ENCODE data around the gene AGMO.

Gene AGMO

DNA sequence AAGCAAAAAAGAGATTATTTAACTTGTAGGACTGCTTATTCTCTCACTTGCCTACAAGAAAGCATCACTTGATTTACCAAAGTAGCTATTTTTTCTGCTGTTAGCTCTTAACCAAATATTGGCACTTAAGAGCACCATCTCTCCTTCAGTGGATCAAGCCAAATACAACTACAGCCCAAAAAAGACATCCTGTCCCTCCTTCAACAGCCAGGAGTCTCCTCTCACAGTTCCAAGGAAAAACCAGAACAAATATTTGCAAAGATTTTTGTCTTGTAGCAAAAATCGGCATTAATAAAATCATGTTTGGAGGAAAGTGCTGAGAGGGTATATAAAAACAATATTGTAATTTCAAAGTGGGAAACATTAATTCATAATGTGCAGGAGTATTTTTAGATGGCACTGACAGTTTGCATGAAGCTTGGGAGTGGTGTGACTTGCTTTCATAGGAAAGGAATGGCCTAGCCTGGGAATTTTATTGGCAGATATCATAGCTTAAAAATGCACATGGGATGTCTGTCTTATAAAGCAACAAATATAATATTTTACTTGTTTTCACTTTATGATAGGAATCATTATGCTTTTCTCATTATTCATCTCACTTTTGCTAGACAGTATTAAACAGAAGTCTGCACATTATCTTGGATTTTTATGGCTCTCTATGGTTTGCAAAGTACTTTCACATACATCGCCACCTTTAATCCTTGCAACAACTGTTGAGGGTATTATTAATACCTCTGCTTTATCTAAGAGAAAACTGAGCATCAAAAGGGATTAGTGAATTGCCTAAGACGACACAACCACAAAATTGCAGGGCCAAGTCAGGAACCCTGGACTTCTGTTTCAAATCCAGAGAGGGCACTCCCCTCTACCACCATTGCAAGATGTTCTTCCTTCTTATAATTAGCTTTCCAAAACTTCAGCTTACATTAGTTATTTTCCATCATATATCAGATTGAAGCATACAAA is 103.5 kb downstream of the AGMO start:
- no peak overlapping the region for H3K9ac ChIP-seq (ENCODE audit: low read length in 5 of 5)
- H3K4me1 ChIP-seq (ENCODE audit: control insufficient read depth in 5 of 5, insufficient read depth in 5 of 5, low read length in 5 of 5) = peaks cover 0 to 8% (median 5%) of the 10 kb centered on the region in 5 donors
- no peaks in the 10 kb centered on the region for H3K36me3 ChIP-seq (ENCODE audit: control insufficient read depth in 5 of 5, insufficient read depth in 5 of 5, low read length in 5 of 5)
- no peaks in the 10 kb centered on the region for H3K9me3 ChIP-seq (ENCODE audit: control insufficient read depth in 5 of 5, low read length in 5 of 5)
- peak overlapping the region; percentile 33 for H3K27ac ChIP-seq (ENCODE audit: low read depth, low read length)
- no peaks in the 10 kb centered on the region for H3K27me3 ChIP-seq (ENCODE audit: control insufficient read depth in 5 of 5, insufficient read depth in 4 of 5, low read length in 5 of 5)
- no peak overlapping the region for H3K4me3 ChIP-seq (ENCODE audit: low read depth in 1 of 5, low read length in 5 of 5)

GRCh38 chr7:15452670-15453069 is 109.1 kb downstream of the AGMO start:
- no peaks in the 10 kb centered on the region for H3K9me3 ChIP-seq (ENCODE audit: control insufficient read depth in 5 of 5, low read length in 5 of 5)
- no peaks in the 10 kb centered on the region for H3K27me3 ChIP-seq (ENCODE audit: control insufficient read depth in 5 of 5, insufficient read depth in 4 of 5, low read length in 5 of 5)
- no peak overlapping the region for H3K4me3 ChIP-seq (ENCODE audit: low read depth in 1 of 5, low read length in 5 of 5)
- H3K9ac ChIP-seq (ENCODE audit: low read length in 5 of 5) = no peak overlapping the region
- no peaks in the 10 kb centered on the region for H3K36me3 ChIP-seq (ENCODE audit: control insufficient read depth in 5 of 5, insufficient read depth in 5 of 5, low read length in 5 of 5)
- H3K4me1 ChIP-seq (ENCODE audit: control insufficient read depth in 5 of 5, insufficient read depth in 5 of 5, low read length in 5 of 5) = no peaks in the 10 kb centered on the region
- H3K27ac ChIP-seq (ENCODE audit: low read depth, low read length) = no peak overlapping the region

GRCh38 chr7:15446722-15447121 is 115.1 kb downstream of the AGMO start:
- Histone ChIP-seq H3K27me3 (ENCODE audit: control insufficient read depth in 5 of 5, insufficient read depth in 4 of 5, low read length in 5 of 5) (no peaks in the 10 kb centered on the region), H3K4me1 (ENCODE audit: control insufficient read depth in 5 of 5, insufficient read depth in 5 of 5, low read length in 5 of 5) (no peaks in the 10 kb centered on the region), H3K9me3 (ENCODE audit: control insufficient read depth in 5 of 5, low read length in 5 of 5) (no peaks in the 10 kb centered on the region), H3K9ac (ENCODE audit: low read length in 5 of 5) (no peak overlapping the region), H3K27ac (ENCODE audit: low read depth, low read length) (no peak overlapping the region), H3K36me3 (ENCODE audit: control insufficient read depth in 5 of 5, insufficient read depth in 5 of 5, low read length in 5 of 5) (no peaks in the 10 kb centered on the region), H3K4me3 (ENCODE audit: low read depth in 1 of 5, low read length in 5 of 5) (no peak overlapping the region)

DNA sequence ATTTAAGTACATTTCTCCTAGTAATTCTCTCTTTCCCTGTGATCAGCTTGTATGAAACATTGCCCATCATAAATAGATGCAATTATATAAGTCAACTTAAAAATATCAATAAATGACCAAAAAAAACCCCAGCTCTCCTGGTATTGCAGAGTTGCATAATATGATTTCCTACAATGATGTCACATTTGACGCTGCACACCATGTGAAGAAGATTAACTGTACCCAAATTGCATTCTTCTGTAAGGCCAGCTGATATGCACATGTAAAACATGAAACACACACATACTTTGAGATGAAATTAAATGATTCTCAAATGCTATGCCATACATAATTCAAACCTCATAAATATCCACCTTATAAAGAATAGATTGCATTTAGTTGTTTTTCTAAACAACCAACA is 115.5 kb downstream of the AGMO start:
- no peaks in the 10 kb centered on the region for H3K4me1 ChIP-seq (ENCODE audit: control insufficient read depth in 5 of 5, insufficient read depth in 5 of 5, low read length in 5 of 5)
- no peaks in the 10 kb centered on the region for H3K9me3 ChIP-seq (ENCODE audit: control insufficient read depth in 5 of 5, low read length in 5 of 5)
- no peaks in the 10 kb centered on the region for H3K36me3 ChIP-seq (ENCODE audit: control insufficient read depth in 5 of 5, insufficient read depth in 5 of 5, low read length in 5 of 5)
- H3K9ac ChIP-seq (ENCODE audit: low read length in 5 of 5) = no peak overlapping the region
- H3K4me3 ChIP-seq (ENCODE audit: low read depth in 1 of 5, low read length in 5 of 5) = no peak overlapping the region
- no peaks in the 10 kb centered on the region for H3K27me3 ChIP-seq (ENCODE audit: control insufficient read depth in 5 of 5, insufficient read depth in 4 of 5, low read length in 5 of 5)
- no peak overlapping the region for H3K27ac ChIP-seq (ENCODE audit: low read depth, low read length)

GRCh38 chr7:15441915-15442314 is 119.9 kb downstream of the AGMO start:
- Histone ChIP-seq H3K27me3 (ENCODE audit: control insufficient read depth in 5 of 5, insufficient read depth in 4 of 5, low read length in 5 of 5) (no peaks in the 10 kb centered on the region), H3K9ac (ENCODE audit: low read length in 5 of 5) (no peak overlapping the region), H3K9me3 (ENCODE audit: control insufficient read depth in 5 of 5, low read length in 5 of 5) (no peaks in the 10 kb centered on the region), H3K27ac (ENCODE audit: low read depth, low read length) (no peak overlapping the region), H3K4me1 (ENCODE audit: control insufficient read depth in 5 of 5, insufficient read depth in 5 of 5, low read length in 5 of 5) (no peaks in the 10 kb centered on the region), H3K4me3 (ENCODE audit: low read depth in 1 of 5, low read length in 5 of 5) (no peak overlapping the region), H3K36me3 (ENCODE audit: control insufficient read depth in 5 of 5, insufficient read depth in 5 of 5, low read length in 5 of 5) (no peaks in the 10 kb centered on the region)

DNA sequence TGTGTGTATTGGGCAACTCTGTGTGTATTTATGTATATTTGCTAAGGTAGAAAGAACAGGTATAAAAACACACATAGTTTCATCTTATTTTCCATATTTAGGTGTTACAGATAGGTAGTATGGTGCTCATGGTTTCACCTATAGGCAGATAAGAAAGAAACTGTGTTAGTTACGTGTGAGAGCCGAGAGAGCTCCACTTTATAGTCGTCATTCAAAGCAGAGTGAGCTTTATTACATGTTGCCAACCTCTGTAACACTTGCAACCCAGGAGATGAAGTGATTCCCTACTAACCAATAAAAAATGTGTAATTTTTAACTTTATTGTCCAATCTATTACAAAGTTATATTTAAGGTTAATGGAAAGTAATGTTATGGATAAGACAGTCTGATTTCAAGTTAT is 121.3 kb downstream of the AGMO start:
- H3K36me3 ChIP-seq (ENCODE audit: control insufficient read depth in 5 of 5, insufficient read depth in 5 of 5, low read length in 5 of 5) = no peaks in the 10 kb centered on the region
- H3K27me3 ChIP-seq (ENCODE audit: control insufficient read depth in 5 of 5, insufficient read depth in 4 of 5, low read length in 5 of 5) = no peaks in the 10 kb centered on the region

GRCh38 chr7:15439853-15440252 is 122.0 kb downstream of the AGMO start:
- Histone ChIP-seq H3K4me1 (ENCODE audit: control insufficient read depth in 5 of 5, insufficient read depth in 5 of 5, low read length in 5 of 5) (peaks cover 0 to 5% (median 0%) of the 10 kb centered on the region in 5 donors), H3K9me3 (ENCODE audit: control insufficient read depth in 5 of 5, low read length in 5 of 5) (no peaks in the 10 kb centered on the region), H3K4me3 (ENCODE audit: low read depth in 1 of 5, low read length in 5 of 5) (no peak overlapping the region), H3K27me3 (ENCODE audit: control insufficient read depth in 5 of 5, insufficient read depth in 4 of 5, low read length in 5 of 5) (no peaks in the 10 kb centered on the region), H3K27ac (ENCODE audit: low read depth, low read length) (no peak overlapping the region), H3K36me3 (ENCODE audit: control insufficient read depth in 5 of 5, insufficient read depth in 5 of 5, low read length in 5 of 5) (no peaks in the 10 kb centered on the region), H3K9ac (ENCODE audit: low read length in 5 of 5) (no peak overlapping the region)

More for the DNA sequence above, 121.3 kb downstream of the AGMO start:
- H3K4me3 ChIP-seq (ENCODE audit: low read depth in 1 of 5, low read length in 5 of 5) = no peak overlapping the region
- no peaks in the 10 kb centered on the region for H3K9me3 ChIP-seq (ENCODE audit: control insufficient read depth in 5 of 5, low read length in 5 of 5)
- no peak overlapping the region for H3K9ac ChIP-seq (ENCODE audit: low read length in 5 of 5)
- no peak overlapping the region for H3K27ac ChIP-seq (ENCODE audit: low read depth, low read length)
- no peaks in the 10 kb centered on the region for H3K4me1 ChIP-seq (ENCODE audit: control insufficient read depth in 5 of 5, insufficient read depth in 5 of 5, low read length in 5 of 5)

GRCh38 chr7:15433151-15433550 is 128.7 kb downstream of the AGMO start:
- Histone ChIP-seq H3K4me3 (ENCODE audit: low read depth in 1 of 5, low read length in 5 of 5) (no peak overlapping the region), H3K36me3 (ENCODE audit: control insufficient read depth in 5 of 5, insufficient read depth in 5 of 5, low read length in 5 of 5) (no peaks in the 10 kb centered on the region), H3K9me3 (ENCODE audit: control insufficient read depth in 5 of 5, low read length in 5 of 5) (no peaks in the 10 kb centered on the region), H3K27me3 (ENCODE audit: control insufficient read depth in 5 of 5, insufficient read depth in 4 of 5, low read length in 5 of 5) (no peaks in the 10 kb centered on the region), H3K27ac (ENCODE audit: low read depth, low read length) (no peak overlapping the region), H3K9ac (ENCODE audit: low read length in 5 of 5) (no peak overlapping the region), H3K4me1 (ENCODE audit: control insufficient read depth in 5 of 5, insufficient read depth in 5 of 5, low read length in 5 of 5) (peaks cover 0 to 12% (median 0%) of the 10 kb centered on the region in 5 donors)

DNA sequence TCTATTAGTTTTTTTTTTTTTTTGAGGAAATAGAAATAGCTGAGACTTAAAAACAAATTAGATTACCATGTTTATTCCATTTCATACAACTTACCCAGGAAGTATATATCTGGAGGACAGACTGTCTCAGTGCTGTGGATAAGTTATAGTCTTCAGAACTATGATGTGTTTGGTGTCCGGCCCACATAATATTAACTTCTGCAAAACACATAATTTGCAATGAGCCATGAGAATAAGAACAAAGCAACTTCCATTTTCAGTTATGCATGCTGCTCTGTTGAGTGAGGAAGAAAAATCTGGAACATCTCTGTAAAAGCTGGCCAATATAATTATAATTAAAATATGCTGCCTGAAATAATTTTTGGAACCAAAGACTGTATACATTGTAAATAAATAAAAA is 130.9 kb downstream of the AGMO start:
- no peaks in the 10 kb centered on the region for H3K9me3 ChIP-seq (ENCODE audit: control insufficient read depth in 5 of 5, low read length in 5 of 5)
- H3K4me1 ChIP-seq (ENCODE audit: control insufficient read depth in 5 of 5, insufficient read depth in 5 of 5, low read length in 5 of 5) = peaks cover 0 to 12% (median 0%) of the 10 kb centered on the region in 5 donors
- no peaks in the 10 kb centered on the region for H3K27me3 ChIP-seq (ENCODE audit: control insufficient read depth in 5 of 5, insufficient read depth in 4 of 5, low read length in 5 of 5)
- no peak overlapping the region for H3K9ac ChIP-seq (ENCODE audit: low read length in 5 of 5)
- H3K27ac ChIP-seq (ENCODE audit: low read depth, low read length) = no peak overlapping the region
- H3K36me3 ChIP-seq (ENCODE audit: control insufficient read depth in 5 of 5, insufficient read depth in 5 of 5, low read length in 5 of 5) = no peaks in the 10 kb centered on the region
- H3K4me3 ChIP-seq (ENCODE audit: low read depth in 1 of 5, low read length in 5 of 5) = no peak overlapping the region

GRCh38 chr7:15430191-15430590 is 131.6 kb downstream of the AGMO start:
- no peaks in the 10 kb centered on the region for H3K9me3 ChIP-seq (ENCODE audit: control insufficient read depth in 5 of 5, low read length in 5 of 5)
- H3K27ac ChIP-seq (ENCODE audit: low read depth, low read length) = no peak overlapping the region
- no peaks in the 10 kb centered on the region for H3K27me3 ChIP-seq (ENCODE audit: control insufficient read depth in 5 of 5, insufficient read depth in 4 of 5, low read length in 5 of 5)
- H3K36me3 ChIP-seq (ENCODE audit: control insufficient read depth in 5 of 5, insufficient read depth in 5 of 5, low read length in 5 of 5) = no peaks in the 10 kb centered on the region
- H3K4me3 ChIP-seq (ENCODE audit: low read depth in 1 of 5, low read length in 5 of 5) = no peak overlapping the region
- H3K4me1 ChIP-seq (ENCODE audit: control insufficient read depth in 5 of 5, insufficient read depth in 5 of 5, low read length in 5 of 5) = peaks cover 0 to 11% (median 0%) of the 10 kb centered on the region in 5 donors
- no peak overlapping the region for H3K9ac ChIP-seq (ENCODE audit: low read length in 5 of 5)

Measured in subcutaneous abdominal adipose tissue (tissue), 5 donors.